Right ventricle myocardium superior (tissue), 1 donor: ENCODE data around the gene VSIG8. TPM values are rescaled to one million over a fixed set of nuclear protein-coding genes. Genes with fewer than 3 reads are reported as not detected.

Experiments used
- ATAC-seq: fragments of 200-7000 bp; cut with Tn5 transposase; one replicate; pipeline ENCODE4 v1.9.1; 2020; ENCODE audit warnings: mild to moderate bottlenecking; ENCODE audit not compliant: poor library complexity
- DNase-seq: peaks from one replicate; pipeline ENCODE4 v3.0.0-alpha.2; 2020
- intact Hi-C: fragments of 100-400 bp; cut with DNase I; formaldehyde crosslinking; loops from one replicate; pipeline ENCODE4 v1.11.2; 2022
- total RNA-seq: library from RNA; stranded (reverse); fragmentation: NEBNext Ultra II Directional; extraction: Animal tissue kit (Norgen Biotek cat#: 25700); gene quantifications from one replicate; pipeline ENCODE4 v1.2.1, GENCODE V29; 2021
- donor health status: DM: no; HTN: yes; CAD: no; lungs with severe emphysema.

The VSIG8 gene
- total RNA-seq, 1 donor from 2014 or later = not detected

- intact Hi-C loops = no loop called here
- ATAC-seq (no peak), DNase-seq (no peak)
Observed at GRCh38 chr1:159841749-159842148, 20.7 kb downstream of the VSIG8 start.

- intact Hi-C loops = no loop called here
- DNase-seq (no peak), ATAC-seq (no peak)
Observed at GRCh38 chr1:159839116-159839849, 23.2 kb downstream of the VSIG8 start.

DNA sequence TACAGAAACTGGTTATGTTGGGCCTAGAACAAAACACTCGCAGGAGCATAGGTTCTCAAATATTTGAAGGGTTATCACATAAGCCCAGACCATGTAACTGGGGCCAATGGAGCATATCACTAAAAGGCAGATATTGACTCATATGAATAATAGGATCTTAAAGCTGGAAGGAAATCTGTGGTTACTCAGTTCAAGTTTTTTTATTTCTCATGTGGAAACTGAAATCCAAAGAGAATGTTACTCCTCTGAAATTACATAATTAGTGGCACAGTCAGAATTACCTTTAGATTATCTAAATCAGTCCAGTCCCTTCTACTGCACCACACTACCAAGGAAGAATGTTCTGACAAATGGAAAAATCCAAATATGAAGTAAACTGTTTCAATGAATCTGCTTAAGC, 23.7 kb downstream of the VSIG8 start:
- ATAC-seq = no peak
- DNase-seq = no peak
- intact Hi-C loops = no loop called here

DNA sequence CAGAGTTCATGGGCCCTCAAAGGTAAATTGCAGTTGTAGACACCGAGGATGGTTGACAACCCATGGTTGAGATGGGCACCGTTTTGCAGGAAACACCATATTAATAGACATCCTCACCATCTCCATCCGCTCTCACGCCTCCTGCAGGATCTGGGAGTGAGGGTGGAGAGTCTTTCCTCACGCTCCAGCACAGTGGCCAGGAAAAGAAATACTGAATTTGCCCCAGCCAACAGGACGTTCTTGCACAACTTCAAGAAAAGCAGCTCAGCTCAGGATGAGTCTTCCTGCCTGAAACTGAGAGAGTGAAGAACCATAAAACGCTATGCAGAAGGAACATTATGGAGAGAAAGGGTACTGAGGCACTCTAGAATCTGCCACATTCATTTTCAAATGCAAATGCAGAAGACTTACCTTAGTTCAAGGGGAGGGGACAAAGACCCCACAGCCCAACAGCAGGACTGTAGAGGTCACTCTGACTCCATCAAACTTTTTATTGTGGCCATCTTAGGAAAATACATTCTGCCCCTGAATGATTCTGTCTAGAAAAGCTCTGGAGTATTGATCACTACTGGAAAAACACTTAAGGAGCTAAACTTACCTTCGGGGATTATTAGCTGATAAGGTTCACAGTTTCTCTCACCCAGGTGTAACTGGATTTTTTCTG, 26.5 kb downstream of the VSIG8 start:
- ATAC-seq (peak; percentile 22), DNase-seq (no peak)
- intact Hi-C loops = no loop called here

- no peak for DNase-seq
- ATAC-seq = no peak
- intact Hi-C loops = no loop called here
Observed at GRCh38 chr1:159835356-159835755, 27.1 kb downstream of the VSIG8 start.

DNA sequence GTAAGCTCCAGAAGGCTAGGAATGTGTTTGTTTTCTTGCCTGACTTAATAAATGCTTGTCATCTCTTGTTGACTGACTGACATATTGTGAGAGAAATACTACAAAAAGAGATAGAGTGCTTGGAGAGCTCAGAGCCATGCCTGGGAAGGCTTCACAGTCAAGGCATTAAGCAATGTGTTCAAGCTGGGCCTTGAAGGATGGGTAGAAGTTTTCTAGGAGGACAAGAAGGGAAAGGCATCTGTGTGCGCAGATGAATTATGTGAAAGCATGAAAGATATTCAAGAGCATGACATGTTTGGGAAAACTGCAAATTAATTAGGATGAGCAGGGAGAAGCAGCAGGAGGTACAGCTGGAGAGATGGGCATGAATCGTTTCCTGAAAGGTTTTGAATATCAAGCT, 30.1 kb downstream of the VSIG8 start:
- intact Hi-C loops = no loop called here
- DNase-seq = no peak
- no peak for ATAC-seq

DNA sequence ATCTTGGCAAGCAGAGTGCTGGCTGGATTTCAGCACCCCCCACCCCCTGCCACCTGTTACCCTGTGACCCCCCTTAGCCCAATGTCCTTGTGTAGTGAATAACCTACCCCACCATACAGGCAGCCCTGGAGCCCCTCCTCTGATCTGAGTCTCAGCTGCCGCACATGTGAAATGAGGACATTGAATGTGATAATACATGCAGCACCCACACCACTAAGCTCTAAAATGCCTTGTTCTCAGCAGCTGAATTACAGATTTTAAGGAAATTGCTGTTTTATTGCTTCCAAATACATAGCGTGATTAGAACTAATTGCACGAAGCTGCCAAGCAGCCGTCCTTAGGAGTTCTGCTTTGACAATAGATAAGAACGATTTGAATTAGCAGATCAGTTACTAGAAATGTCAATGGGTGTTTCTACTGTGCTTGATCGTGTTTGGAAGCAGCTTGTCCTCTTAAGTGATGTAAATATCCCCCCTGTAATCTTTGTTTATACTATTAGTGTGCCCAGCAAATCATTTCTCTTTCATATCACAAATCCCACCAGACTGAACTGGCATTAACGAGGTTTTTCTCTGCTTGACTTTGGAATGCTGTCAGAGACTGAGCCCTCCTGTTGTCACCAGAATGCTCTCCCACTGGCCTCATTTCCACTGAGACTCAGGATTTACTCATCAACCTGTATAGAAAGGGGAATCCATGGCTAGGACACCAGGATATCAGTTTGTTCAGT, 30.9 kb downstream of the VSIG8 start:
- intact Hi-C loops = no loop called here
- DNase-seq (no peak), ATAC-seq (no peak)

DNA sequence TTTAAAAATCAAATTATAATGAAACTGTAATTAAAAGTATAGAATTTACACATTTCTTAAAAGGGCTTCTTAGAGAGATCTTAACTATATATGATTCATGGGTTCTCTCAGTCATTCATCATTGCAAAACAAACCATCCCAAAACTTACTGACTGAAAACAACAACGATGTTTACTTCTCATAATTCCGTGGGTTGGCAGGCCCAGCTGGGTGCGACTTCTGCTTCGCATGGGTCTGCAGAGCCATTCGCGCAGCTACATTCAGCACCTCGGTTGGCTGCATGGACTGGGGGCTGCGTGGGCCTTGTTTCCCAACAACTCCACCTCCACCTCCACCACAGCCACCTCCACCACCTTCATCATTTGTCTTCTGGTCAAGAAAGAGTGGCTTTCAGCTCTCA, 31.7 kb downstream of the VSIG8 start:
- ATAC-seq = no peak
- intact Hi-C loops = no loop called here

DNA sequence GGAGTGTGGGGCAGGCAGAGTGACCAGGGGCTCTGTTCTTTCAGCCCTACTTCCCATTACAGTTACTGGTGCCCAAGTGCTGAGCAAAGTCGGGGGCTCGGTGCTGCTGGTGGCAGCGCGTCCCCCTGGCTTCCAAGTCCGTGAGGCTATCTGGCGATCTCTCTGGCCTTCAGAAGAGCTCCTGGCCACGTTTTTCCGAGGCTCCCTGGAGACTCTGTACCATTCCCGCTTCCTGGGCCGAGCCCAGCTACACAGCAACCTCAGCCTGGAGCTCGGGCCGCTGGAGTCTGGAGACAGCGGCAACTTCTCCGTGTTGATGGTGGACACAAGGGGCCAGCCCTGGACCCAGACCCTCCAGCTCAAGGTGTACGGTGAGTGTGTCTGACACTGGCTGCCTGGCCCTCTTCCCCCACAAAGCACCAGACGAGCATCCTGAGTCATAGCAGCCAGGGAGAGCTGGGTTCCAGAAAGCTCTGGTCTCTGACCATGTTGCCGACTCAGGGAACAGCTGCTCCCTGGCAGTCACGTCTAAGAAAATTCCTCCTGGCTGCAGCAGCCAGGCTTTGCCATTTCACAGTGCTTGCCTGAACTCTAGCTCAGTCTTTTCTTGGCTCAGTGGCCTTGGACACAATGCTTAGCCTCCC, 32.5 kb downstream of the VSIG8 start:
- peak; percentile 58 for ATAC-seq
- intact Hi-C loops = no loop called here
- DNase-seq = peak; percentile 61

More for the DNA sequence above, 31.7 kb downstream of the VSIG8 start:
- no peak for DNase-seq

DNA sequence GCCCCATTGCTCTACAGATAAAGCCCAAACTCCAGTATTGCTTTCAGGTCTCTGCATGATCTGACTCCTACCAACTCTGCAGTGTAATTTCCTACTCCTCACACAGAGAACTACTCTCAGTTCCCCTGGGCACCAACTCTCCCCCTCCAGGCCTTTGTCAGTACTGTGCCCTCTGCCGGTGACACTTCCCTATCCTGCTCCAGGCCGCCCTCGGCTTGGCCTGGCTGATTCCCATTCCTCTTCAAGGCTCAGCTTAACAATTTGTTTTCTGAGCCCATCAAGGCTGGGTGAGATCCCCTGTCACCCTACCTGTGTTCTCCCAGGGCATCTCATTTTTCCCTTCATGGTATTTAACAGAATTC, 33.2 kb downstream of the VSIG8 start:
- DNase-seq = peak; percentile 70
- intact Hi-C loops = no loop called here
- ATAC-seq = peak; percentile 88

DNA sequence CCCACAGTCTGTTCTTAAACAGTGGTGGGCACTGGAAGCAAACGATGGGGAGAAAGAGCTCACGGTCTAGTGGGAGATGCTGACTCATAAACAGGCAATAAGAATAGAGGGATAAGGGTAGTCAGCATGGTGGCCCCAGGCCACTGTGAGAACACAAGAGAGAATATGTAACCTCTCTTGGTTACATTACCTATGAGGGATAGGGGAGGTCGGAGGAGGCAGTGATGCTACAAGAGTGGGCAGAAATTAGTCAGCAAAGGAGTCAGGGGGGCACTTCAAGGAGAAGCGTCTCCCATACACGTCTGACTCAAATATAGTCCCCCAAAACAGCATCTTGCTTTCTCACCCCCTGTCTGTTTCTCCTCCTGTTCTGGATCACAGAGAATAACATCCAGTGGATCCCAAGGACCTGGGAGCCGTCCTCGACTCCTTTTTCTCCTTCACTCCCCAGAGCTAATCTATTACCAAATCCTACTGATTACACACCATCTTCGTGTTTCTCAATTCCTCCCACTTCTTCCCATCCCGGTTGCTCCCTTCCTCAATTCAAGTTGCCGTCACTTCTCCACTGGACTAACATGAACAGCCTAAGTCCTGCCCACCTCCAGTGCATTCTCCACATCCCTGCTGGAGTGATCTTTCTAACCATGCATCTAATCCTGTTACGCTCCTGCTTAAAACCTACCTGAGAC, 33.7 kb downstream of the VSIG8 start:
- ATAC-seq (no peak), DNase-seq (no peak)
- intact Hi-C loops = no loop called here

DNA sequence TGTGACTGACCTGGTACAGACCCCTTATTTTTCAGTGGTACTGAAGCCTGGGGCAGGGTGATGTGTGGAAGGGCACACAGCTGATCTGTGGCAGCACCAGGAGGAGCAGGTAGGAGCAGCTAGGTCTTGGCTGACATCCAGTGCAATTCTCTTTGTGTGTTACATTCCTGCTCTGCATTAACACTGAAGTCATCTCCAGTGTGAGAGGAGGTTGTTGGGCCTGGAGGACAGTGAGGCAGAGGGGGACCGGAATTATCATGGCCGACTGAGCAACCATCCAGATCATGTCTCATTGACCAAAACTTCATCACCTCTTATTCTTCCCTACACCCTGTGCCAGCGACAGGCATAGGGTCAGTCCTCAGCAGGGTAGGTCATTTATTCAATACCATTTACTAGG, 34.3 kb downstream of the VSIG8 start:
- no peak for DNase-seq
- ATAC-seq = no peak
- intact Hi-C loops = no loop called here

GRCh38 chr1:159827549-159827948, 34.9 kb downstream of the VSIG8 start:
- DNase-seq = no peak
- no peak for ATAC-seq
- intact Hi-C loops = no loop called here

GRCh38 chr1:159827102-159827490, 35.4 kb downstream of the VSIG8 start:
- DNase-seq (no peak), ATAC-seq (no peak)
- intact Hi-C loops = no loop called here

- DNase-seq (peak; percentile 59), ATAC-seq (peak; percentile 54)
- intact Hi-C loops = no loop called here
Observed at GRCh38 chr1:159826441-159827101, 35.9 kb downstream of the VSIG8 start, which contains the start of gene SLAMF8. Gene SLAMF8, plus strand, starts transcription at chr1:159826873. Its CDS starts 26 bp downstream, at chr1:159826899.

- intact Hi-C loops = no loop called here
- ATAC-seq = no peak
Observed at GRCh38 chr1:159825564-159825963, 36.9 kb downstream of the VSIG8 start.

GRCh38 chr1:159823406-159823805, 39.1 kb downstream of the VSIG8 start:
- DNase-seq (no peak), ATAC-seq (no peak)
- intact Hi-C loops = no loop called here

More at GRCh38 chr1:159825564-159825963, 36.9 kb downstream of the VSIG8 start:
- DNase-seq = no peak

GRCh38 chr1:159821171-159821867, 41.1 kb downstream of the VSIG8 start:
- ATAC-seq (no peak), DNase-seq (no peak)
- intact Hi-C loops = no loop called here
